ENCODE data around the gene SGIP1.
"Not testable (repeated sequence)": the region's sequence is repeated elsewhere in the genome, so short reads cannot be mapped to it uniquely, and the experiment has no call there.

The SGIP1 gene

DNA sequence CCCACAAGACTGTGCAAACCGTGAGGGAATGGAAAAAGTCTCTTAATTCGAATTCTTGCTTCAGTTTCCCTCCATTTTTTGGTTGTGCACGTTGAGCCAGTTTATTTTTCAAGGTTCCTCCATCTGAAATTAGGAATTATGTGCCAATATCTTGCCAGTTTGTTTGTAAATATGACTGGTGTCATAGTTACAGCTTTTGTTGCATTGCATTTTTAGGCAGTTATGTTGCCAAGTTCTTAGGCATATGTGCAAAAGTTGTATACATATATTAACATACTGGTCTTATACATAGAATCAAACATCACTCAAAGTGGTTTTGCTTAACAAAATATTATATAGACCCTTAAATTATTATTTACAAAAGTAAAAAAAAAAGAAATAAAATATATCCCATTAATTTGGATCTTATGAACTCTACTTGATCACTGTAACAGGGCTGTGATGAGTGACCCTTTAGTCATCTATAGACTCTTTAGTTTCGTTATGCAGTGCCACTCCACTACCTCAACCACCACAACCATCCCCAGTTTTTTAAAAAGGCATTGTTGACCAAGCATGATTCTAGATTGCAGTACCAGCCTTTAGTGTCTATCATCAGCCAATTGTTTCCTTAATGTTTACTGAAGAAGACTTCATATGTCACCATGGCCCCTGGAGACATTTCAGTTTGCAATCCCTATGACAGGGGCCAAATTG is 197.4 kb downstream of the SGIP1 start:
- in situ Hi-C loops (cut with MboI; ENCODE audit: low sequenced_read_pairs, unreplicated experiment), result loop anchor here (25.0 kb wide), 1 partner anchor 469 kb away; no protein-coding TSS in a partner anchor
- no peak for DNase-seq (ENCODE audit: low spot score)
- TF ChIP-seq, protein P1, sequence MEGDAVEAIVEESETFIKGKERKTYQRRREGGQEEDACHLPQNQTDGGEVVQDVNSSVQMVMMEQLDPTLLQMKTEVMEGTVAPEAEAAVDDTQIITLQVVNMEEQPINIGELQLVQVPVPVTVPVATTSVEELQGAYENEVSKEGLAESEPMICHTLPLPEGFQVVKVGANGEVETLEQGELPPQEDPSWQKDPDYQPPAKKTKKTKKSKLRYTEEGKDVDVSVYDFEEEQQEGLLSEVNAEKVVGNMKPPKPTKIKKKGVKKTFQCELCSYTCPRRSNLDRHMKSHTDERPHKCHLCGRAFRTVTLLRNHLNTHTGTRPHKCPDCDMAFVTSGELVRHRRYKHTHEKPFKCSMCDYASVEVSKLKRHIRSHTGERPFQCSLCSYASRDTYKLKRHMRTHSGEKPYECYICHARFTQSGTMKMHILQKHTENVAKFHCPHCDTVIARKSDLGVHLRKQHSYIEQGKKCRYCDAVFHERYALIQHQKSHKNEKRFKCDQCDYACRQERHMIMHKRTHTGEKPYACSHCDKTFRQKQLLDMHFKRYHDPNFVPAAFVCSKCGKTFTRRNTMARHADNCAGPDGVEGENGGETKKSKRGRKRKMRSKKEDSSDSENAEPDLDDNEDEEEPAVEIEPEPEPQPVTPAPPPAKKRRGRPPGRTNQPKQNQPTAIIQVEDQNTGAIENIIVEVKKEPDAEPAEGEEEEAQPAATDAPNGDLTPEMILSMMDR (IDR thresholded peaks at IDR 0.05; ENCODE audit: borderline replicate concordance, control extremely low read depth, extremely low read depth, insufficient read depth, missing control alignments), result no peak

DNA sequence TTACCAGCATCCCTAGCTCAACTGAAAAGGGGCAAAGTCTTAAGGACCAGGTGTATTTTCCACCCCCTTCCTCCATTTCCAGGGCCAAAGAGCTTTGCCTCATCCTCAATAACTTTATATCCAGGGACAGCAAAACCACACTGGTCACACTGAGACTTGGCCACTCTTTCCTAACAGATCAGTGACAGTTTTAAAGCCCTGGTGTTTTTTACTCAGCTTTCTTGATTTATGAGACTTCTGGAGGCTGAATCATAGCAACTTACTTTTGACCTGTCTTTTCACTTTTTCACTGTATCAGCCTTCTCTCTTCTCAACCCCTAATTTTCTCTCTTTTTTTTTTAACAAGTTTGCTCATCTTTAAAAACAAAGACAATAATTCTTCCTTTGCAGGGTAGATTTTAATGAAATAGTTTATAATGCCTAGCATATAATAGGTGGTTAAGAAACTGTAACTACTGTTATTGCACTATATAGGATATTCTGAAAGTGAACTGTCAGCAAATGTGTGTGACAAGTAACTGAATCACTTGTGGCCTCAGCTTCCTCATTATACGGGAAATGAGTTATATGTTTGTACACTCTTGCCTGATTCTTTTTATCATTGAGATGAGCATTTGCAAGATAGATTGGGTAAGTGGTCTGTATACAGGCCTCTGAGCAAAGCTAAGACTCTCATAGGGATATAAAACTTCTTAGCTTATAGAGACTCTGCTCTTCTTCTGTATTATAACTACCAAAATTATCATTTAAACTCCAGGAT is 198.6 kb downstream of the SGIP1 start:
- DNase-seq (ENCODE audit: low spot score), result no peak
- in situ Hi-C loops (cut with MboI; ENCODE audit: low sequenced_read_pairs, unreplicated experiment), result loop anchor here (25.0 kb wide), 1 partner anchor 470 kb away; no protein-coding TSS in a partner anchor
- TF ChIP-seq, protein P1 (IDR thresholded peaks at IDR 0.05; ENCODE audit: borderline replicate concordance, control extremely low read depth, extremely low read depth, insufficient read depth, missing control alignments), result no peak

DNA sequence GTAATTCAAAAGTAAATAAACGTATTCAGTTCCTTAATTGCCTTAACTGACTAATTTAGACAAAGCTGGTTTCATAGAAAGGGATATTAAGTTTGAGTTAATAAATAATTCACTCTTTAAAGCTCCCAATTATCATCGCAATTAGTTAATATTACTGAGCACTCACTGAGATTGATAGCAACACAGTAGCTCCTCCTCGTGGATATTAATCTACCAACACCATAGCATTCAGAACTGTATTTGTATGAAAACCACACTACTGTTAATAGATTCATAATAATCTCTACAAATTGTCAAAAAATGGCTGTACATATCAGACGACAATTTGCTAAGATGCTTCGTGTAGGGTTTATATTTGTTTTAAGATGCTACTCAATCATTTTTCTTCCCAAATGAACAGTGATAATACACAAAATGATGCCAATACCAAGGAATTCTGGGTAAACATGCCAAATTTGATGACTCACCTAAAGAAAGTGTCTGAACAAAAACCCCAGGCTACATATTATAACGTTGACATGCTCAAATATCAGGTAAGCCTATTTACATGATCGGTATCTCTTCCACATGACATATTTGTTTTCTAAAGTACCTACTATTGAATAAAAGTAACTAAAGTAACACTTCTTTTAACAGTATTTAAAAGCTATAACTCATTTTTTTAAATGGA is 199.5 kb downstream of the SGIP1 start:
- in situ Hi-C loops (cut with MboI; ENCODE audit: low sequenced_read_pairs, unreplicated experiment), result loop anchor here (25.0 kb wide), 1 partner anchor 471 kb away; no protein-coding TSS in a partner anchor
- no peak for DNase-seq (ENCODE audit: low spot score)
- TF ChIP-seq, protein P1 (IDR thresholded peaks at IDR 0.05; ENCODE audit: borderline replicate concordance, control extremely low read depth, extremely low read depth, insufficient read depth, missing control alignments), result no peak

DNA sequence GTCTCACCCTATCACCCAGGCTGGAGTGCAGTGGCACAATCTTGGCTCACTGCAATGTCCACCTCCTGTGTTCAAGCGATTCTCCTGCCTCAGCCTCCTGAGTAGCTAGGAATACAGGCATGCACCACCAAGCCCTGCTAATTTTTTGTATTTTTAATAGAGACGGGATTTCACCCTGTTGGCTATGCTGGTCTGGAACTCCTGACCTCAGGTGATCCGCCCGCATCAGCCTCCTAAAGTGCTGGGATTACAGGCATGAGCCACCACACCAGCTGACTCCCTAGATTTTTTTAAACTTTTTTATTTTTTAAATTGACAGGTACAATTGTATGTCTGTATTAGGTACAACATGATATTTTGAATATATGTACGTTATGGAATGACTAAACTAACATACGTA is 200.6 kb downstream of the SGIP1 start:
- DNase-seq (ENCODE audit: low spot score), result not testable (repeated sequence)
- in situ Hi-C loops (cut with MboI; ENCODE audit: low sequenced_read_pairs, unreplicated experiment), result loop anchor here (25.0 kb wide), 1 partner anchor 472 kb away; no protein-coding TSS in a partner anchor

DNA sequence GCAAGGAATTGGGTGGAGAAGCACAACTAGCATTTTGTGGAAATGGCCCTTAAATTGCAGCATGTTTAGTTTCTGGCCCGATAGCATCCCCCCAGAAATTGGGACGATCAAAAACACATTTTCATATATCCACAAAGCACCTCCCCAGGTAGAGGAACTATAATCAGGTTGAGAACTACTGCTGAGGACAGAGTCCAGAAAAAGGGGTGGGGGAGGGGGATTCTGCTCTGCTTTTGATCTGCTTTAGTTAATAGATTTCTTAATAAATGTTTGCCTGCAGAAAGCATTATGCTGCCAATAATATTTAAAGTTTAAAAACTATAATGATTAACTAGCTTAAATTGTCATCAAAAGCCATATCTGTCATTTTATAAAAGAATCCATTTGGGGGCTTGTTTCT is 203.9 kb downstream of the SGIP1 start:
- TF ChIP-seq, protein P1 (IDR thresholded peaks at IDR 0.05; ENCODE audit: borderline replicate concordance, control extremely low read depth, extremely low read depth, insufficient read depth, missing control alignments), result no peak
- no peak for DNase-seq (ENCODE audit: low spot score)
- in situ Hi-C loops (cut with MboI; ENCODE audit: low sequenced_read_pairs, unreplicated experiment), result loop anchor here (25.0 kb wide), 1 partner anchor 476 kb away; no protein-coding TSS in a partner anchor

DNA sequence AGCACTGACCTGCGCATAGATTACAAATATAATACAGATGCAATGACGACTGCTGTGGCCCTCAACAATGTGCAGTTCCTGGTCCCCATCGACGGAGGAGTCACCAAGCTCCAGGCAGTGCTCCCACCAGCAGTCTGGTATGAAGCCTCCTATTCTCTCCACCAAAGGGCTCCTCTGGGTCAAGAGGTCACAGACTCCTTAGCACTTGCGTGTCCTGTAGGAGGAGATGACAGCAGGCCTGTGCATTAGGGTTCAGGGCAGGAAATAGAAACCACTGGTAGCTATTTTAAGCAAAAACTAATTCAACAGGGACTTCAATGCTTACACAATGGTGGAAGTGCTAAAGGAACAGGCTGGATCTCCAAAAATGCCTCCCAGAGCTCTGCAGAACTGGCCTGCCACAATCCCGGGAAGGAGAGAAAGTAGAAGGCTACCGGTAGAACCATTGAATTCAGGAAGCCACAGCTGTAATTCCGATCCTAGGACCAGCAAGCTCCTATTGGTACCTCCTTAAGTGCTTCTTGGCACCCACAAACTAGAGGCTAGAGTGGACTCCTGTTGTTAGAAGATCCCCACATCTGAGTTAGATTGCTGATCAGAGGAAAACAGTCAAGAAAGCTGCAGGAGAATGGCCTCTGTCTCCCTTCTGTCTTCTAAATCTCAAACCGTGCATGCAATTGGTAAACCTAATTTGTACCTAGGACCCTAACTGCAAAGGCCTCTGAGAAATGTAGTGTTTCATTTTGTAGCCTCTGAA is 205.6 kb downstream of the SGIP1 start:
- in situ Hi-C loops (cut with MboI; ENCODE audit: low sequenced_read_pairs, unreplicated experiment), result loop anchor here (25.0 kb wide), 1 partner anchor 477 kb away; no protein-coding TSS in a partner anchor
- TF ChIP-seq, protein P1 (IDR thresholded peaks at IDR 0.05; ENCODE audit: borderline replicate concordance, control extremely low read depth, extremely low read depth, insufficient read depth, missing control alignments), result no peak
- DNase-seq (ENCODE audit: low spot score), result no peak

All from GM13976 (cell line).